Memory B cell (primary cell): ENCODE data around the gene SERPIND1.
"Not testable (repeated sequence)": the region's sequence is repeated elsewhere in the genome, so short reads cannot be mapped to it uniquely, and the experiment has no call there.

ENCODE experiments used
- ATAC-seq: fragments of 150-1000 bp; cut with Tn5 transposase; 2 replicates; pipeline ENCODE4 v1.10.0; 2021; ENCODE audit warnings: low read depth, mild to moderate bottlenecking, moderate library complexity
- DNase-seq, 2 donors: peaks; one replicate each; pipeline ENCODE4 v3.0.0; 2022; ENCODE audit warnings: low spot score in 2 of 2
- H3K27ac Mint-ChIP-seq: one replicate; pipeline ENCODE4 v1.8.0; 2022; ENCODE audit warnings: mild to moderate bottlenecking, moderate library complexity, mixed read lengths
- H3K27me3 Mint-ChIP-seq: one replicate; pipeline ENCODE4 v1.8.0; 2022; ENCODE audit warnings: mixed read lengths
- H3K36me3 Mint-ChIP-seq: one replicate; pipeline ENCODE4 v1.8.0; 2022; ENCODE audit warnings: mild to moderate bottlenecking, mixed read lengths
- H3K4me1 Mint-ChIP-seq: one replicate; pipeline ENCODE4 v1.8.0; 2022; ENCODE audit warnings: mixed read lengths
- H3K4me3 Mint-ChIP-seq: one replicate; pipeline ENCODE4 v1.8.0; 2022; ENCODE audit warnings: mild to moderate bottlenecking, moderate library complexity, mixed read lengths
- H3K9me3 Mint-ChIP-seq: one replicate; pipeline ENCODE4 v1.8.0; 2022; ENCODE audit warnings: mixed read lengths

The SERPIND1 gene

GRCh38 chr22:20815477-20816050 is 41.7 kb downstream of the SERPIND1 start:
- ATAC-seq, result no peak
- H3K4me1 Mint-ChIP-seq, result no peaks in the 10 kb centered on the region
- DNase-seq, result no peak
- no peaks in the 10 kb centered on the region for H3K27me3 Mint-ChIP-seq
- peaks cover 39% of the 10 kb centered on the region for H3K36me3 Mint-ChIP-seq
- H3K9me3 Mint-ChIP-seq, result no peaks in the 10 kb centered on the region
- H3K27ac Mint-ChIP-seq, result no peak overlapping the region
- H3K4me3 Mint-ChIP-seq, result no peak overlapping the region

GRCh38 chr22:20816559-20816958 is 42.6 kb downstream of the SERPIND1 start:
- Mint-ChIP-seq H3K4me1 (no peaks in the 10 kb centered on the region), H3K27me3 (no peaks in the 10 kb centered on the region), H3K27ac (no peak overlapping the region), H3K9me3 (no peaks in the 10 kb centered on the region), H3K36me3 (peaks cover 36% of the 10 kb centered on the region), H3K4me3 (no peak overlapping the region)
- ATAC-seq, result no peak
- no peak for DNase-seq

- no peaks in the 10 kb centered on the region for H3K9me3 Mint-ChIP-seq
- DNase-seq (no peak), ATAC-seq (no peak)
- no peaks in the 10 kb centered on the region for H3K27me3 Mint-ChIP-seq
- no peak overlapping the region for H3K27ac Mint-ChIP-seq
- H3K4me3 Mint-ChIP-seq, result no peak overlapping the region
- peaks cover 34% of the 10 kb centered on the region for H3K36me3 Mint-ChIP-seq
- no peaks in the 10 kb centered on the region for H3K4me1 Mint-ChIP-seq
Observed at GRCh38 chr22:20818471-20818870, 44.6 kb downstream of the SERPIND1 start.

- Mint-ChIP-seq H3K9me3 (no peaks in the 10 kb centered on the region), H3K4me3 (no peak overlapping the region), H3K4me1 (no peaks in the 10 kb centered on the region), H3K27ac (no peak overlapping the region), H3K36me3 (peaks cover 30% of the 10 kb centered on the region), H3K27me3 (no peaks in the 10 kb centered on the region)
- ATAC-seq (no peak), DNase-seq (no peak)
Observed at GRCh38 chr22:20819471-20819870, 45.6 kb downstream of the SERPIND1 start.

- not testable (repeated sequence) for H3K4me1 Mint-ChIP-seq, ATAC-seq, DNase-seq, H3K27me3 Mint-ChIP-seq, H3K27ac Mint-ChIP-seq, H3K9me3 Mint-ChIP-seq, H3K4me3 Mint-ChIP-seq
- peaks cover 25% of the 10 kb centered on the region for H3K36me3 Mint-ChIP-seq
Observed at GRCh38 chr22:20821717-20822239, 47.9 kb downstream of the SERPIND1 start.

GRCh38 chr22:20822240-20822639 is 48.3 kb downstream of the SERPIND1 start:
- no peak for DNase-seq
- Mint-ChIP-seq H3K27me3 (no peaks in the 10 kb centered on the region), H3K4me1 (no peaks in the 10 kb centered on the region), H3K36me3 (peaks cover 26% of the 10 kb centered on the region), H3K4me3 (no peak overlapping the region), H3K27ac (no peak overlapping the region), H3K9me3 (no peaks in the 10 kb centered on the region)
- no peak for ATAC-seq

GRCh38 chr22:20823264-20823663 is 49.4 kb downstream of the SERPIND1 start:
- Mint-ChIP-seq H3K4me3 (no peak overlapping the region), H3K27ac (no peak overlapping the region), H3K27me3 (no peaks in the 10 kb centered on the region), H3K4me1 (no peaks in the 10 kb centered on the region), H3K36me3 (peaks cover 24% of the 10 kb centered on the region), H3K9me3 (no peaks in the 10 kb centered on the region)
- ATAC-seq, result no peak
- no peak for DNase-seq

- ATAC-seq, H3K9me3 Mint-ChIP-seq, H3K27me3 Mint-ChIP-seq, H3K27ac Mint-ChIP-seq, DNase-seq, H3K4me1 Mint-ChIP-seq, H3K4me3 Mint-ChIP-seq: not testable (repeated sequence)
- peaks cover 31% of the 10 kb centered on the region for H3K36me3 Mint-ChIP-seq
Observed at GRCh38 chr22:20825216-20825615, 51.3 kb downstream of the SERPIND1 start.

GRCh38 chr22:20825624-20826023 is 51.7 kb downstream of the SERPIND1 start:
- H3K36me3 Mint-ChIP-seq, result peaks cover 35% of the 10 kb centered on the region
- DNase-seq (no peak), ATAC-seq (no peak)
- H3K9me3 Mint-ChIP-seq, result no peaks in the 10 kb centered on the region
- H3K27ac Mint-ChIP-seq, result no peak overlapping the region
- H3K27me3 Mint-ChIP-seq, result no peaks in the 10 kb centered on the region
- no peaks in the 10 kb centered on the region for H3K4me1 Mint-ChIP-seq
- H3K4me3 Mint-ChIP-seq, result no peak overlapping the region

GRCh38 chr22:20826373-20827152 is 52.6 kb downstream of the SERPIND1 start:
- H3K27me3 Mint-ChIP-seq, DNase-seq, H3K27ac Mint-ChIP-seq, ATAC-seq, H3K4me3 Mint-ChIP-seq, H3K4me1 Mint-ChIP-seq, H3K9me3 Mint-ChIP-seq: not testable (repeated sequence)
- H3K36me3 Mint-ChIP-seq, result peaks cover 34% of the 10 kb centered on the region

GRCh38 chr22:20829491-20830134 is 55.7 kb downstream of the SERPIND1 start:
- no peak for DNase-seq
- no peaks in the 10 kb centered on the region for H3K9me3 Mint-ChIP-seq
- H3K36me3 Mint-ChIP-seq, result peaks cover 43% of the 10 kb centered on the region
- H3K4me3 Mint-ChIP-seq, result no peak overlapping the region
- H3K27ac Mint-ChIP-seq, result peak overlapping the region; percentile 46
- H3K4me1 Mint-ChIP-seq, result no peaks in the 10 kb centered on the region
- ATAC-seq, result no peak
- no peaks in the 10 kb centered on the region for H3K27me3 Mint-ChIP-seq

GRCh38 chr22:20833225-20833665 is 59.3 kb downstream of the SERPIND1 start:
- ATAC-seq, result no peak
- Mint-ChIP-seq H3K27me3 (no peaks in the 10 kb centered on the region), H3K4me3 (no peak overlapping the region), H3K4me1 (peaks cover 5% of the 10 kb centered on the region), H3K36me3 (peaks cover 37% of the 10 kb centered on the region), H3K27ac (no peak overlapping the region), H3K9me3 (no peaks in the 10 kb centered on the region)
- no peak for DNase-seq

- Mint-ChIP-seq H3K4me1 (peaks cover 5% of the 10 kb centered on the region), H3K27ac (no peak overlapping the region), H3K27me3 (no peaks in the 10 kb centered on the region), H3K36me3 (peaks cover 30% of the 10 kb centered on the region), H3K9me3 (no peaks in the 10 kb centered on the region), H3K4me3 (no peak overlapping the region)
- ATAC-seq, result no peak
- no peak for DNase-seq
Observed at GRCh38 chr22:20834206-20834605, 60.3 kb downstream of the SERPIND1 start.

- Mint-ChIP-seq H3K4me1 (peaks cover 5% of the 10 kb centered on the region), H3K36me3 (peaks cover 25% of the 10 kb centered on the region), H3K9me3 (no peaks in the 10 kb centered on the region), H3K27me3 (no peaks in the 10 kb centered on the region), H3K27ac (no peak overlapping the region), H3K4me3 (no peak overlapping the region)
- no peak for ATAC-seq
- no peak for DNase-seq
Observed at GRCh38 chr22:20834725-20835124, 60.8 kb downstream of the SERPIND1 start.
